ENCODE results near the gene TXN2. TPM values are rescaled to one million over a fixed set of nuclear protein-coding genes. Genes with fewer than 3 reads are reported as not detected.

The TXN2 gene
- total and polyA plus RNA-seq, 2 donors (not counting 1 experiment from before 2014, with no cell fraction given) = 39.6 to 54.6 TPM

- H3K27me3 ChIP-seq (replicated peaks in 1 of 4; ENCODE audit: control extremely low read depth in 1 of 4, control insufficient read depth in 3 of 4, insufficient read depth in 4 of 4, low read length in 3 of 4) = no peaks in the 10 kb centered on the region
- Mint-ChIP-seq H3K4me1 (peaks cover 14% of the 10 kb centered on the region), H3K4me3 (no peak overlapping the region), H3K27me3 (no peaks in the 10 kb centered on the region), H3K9me3 (ENCODE audit: insufficient read depth) (no peaks in the 10 kb centered on the region), H3K27ac (no peak overlapping the region)
- no peak for DNase-seq
- no peak overlapping the region for H3K4me3 ChIP-seq (ENCODE audit: control extremely low read depth in 1 of 5, extremely low read depth in 1 of 5, insufficient read depth in 1 of 5, low read depth in 2 of 5, low read length in 4 of 5)
- WGBS (ENCODE audit: insufficient coverage) = 87% methylated on average over 7 of the region's 14 CpGs
- POLR2A ChIA-PET = interaction anchor here (0.5 to 0.9 kb wide), 2 partner anchors 65 kb away, joined by 4 to 6 read pairs; no protein-coding TSS in a partner anchor
- no peak overlapping the region for H3K4me2 ChIP-seq (replicated peaks; ENCODE audit: low read depth, low read length, poor library complexity, severe bottlenecking)
- intact Hi-C loops (cut with micrococcal nuclease) = no loop called here
- H3K79me2 ChIP-seq (ENCODE audit: control insufficient read depth, insufficient read depth, low read length) = peaks cover 31% of the 10 kb centered on the region
- TF ChIP-seq EZH2 (IDR thresholded peaks at IDR 0.05; ENCODE audit: borderline replicate concordance, insufficient read depth, low read depth, low read length, poor library complexity, severe bottlenecking) (no peak), CTCF (IDR thresholded peaks at IDR 0.05) (no peak)
- no peaks in the 10 kb centered on the region for H3K9me3 ChIP-seq (ENCODE audit: control extremely low read depth in 1 of 3, control insufficient read depth in 2 of 3, insufficient read depth in 1 of 3, low read length in 2 of 3)
- no peak overlapping the region for H2AFZ ChIP-seq (ENCODE audit: insufficient read depth, low read depth, low read length, poor library complexity, severe bottlenecking)
- CTCF ChIA-PET = interaction anchor here (0.7 to 29.7 kb wide), 15 partner anchors 13 to 191 kb away, joined by 3 to 607 read pairs (median 6); partner anchors contain the start of gene MYH9
- H3K36me3 ChIP-seq (replicated peaks in 1 of 2; ENCODE audit: control extremely low read depth in 1 of 2, control insufficient read depth in 1 of 2, extremely low read depth in 1 of 2, insufficient read depth in 2 of 2, low read length in 1 of 2) = peaks cover 4 to 38% of the 10 kb centered on the region in 2 experiments
- ATAC-seq (ENCODE audit: low read depth) = no peak
- H4K20me1 ChIP-seq (ENCODE audit: control insufficient read depth, insufficient read depth, low read length, poor library complexity, severe bottlenecking) = no peaks in the 10 kb centered on the region
- no peak overlapping the region for H3K9ac ChIP-seq (ENCODE audit: low read length)
- no peak overlapping the region for H3K27ac ChIP-seq (ENCODE audit: low read length in 2 of 2)
- peaks cover 6 to 17% of the 10 kb centered on the region in 2 donors for H3K4me1 ChIP-seq (ENCODE audit: control insufficient read depth in 2 of 2, insufficient read depth in 2 of 2, low read length in 2 of 2)
These were observed 12.2 kb downstream of the TXN2 start for GRCh38 chr22:36469094-36469710.

GRCh38 chr22:36467946-36468345 is 13.5 kb downstream of the TXN2 start:
- Histone ChIP-seq H3K79me2 (ENCODE audit: control insufficient read depth, insufficient read depth, low read length) (peaks cover 31% of the 10 kb centered on the region), H3K9ac (ENCODE audit: low read length) (no peak overlapping the region), H2AFZ (ENCODE audit: insufficient read depth, low read depth, low read length, poor library complexity, severe bottlenecking) (no peak overlapping the region), H4K20me1 (ENCODE audit: control insufficient read depth, insufficient read depth, low read length, poor library complexity, severe bottlenecking) (no peaks in the 10 kb centered on the region), H3K4me3 (ENCODE audit: control extremely low read depth in 1 of 5, extremely low read depth in 1 of 5, insufficient read depth in 1 of 5, low read depth in 2 of 5, low read length in 4 of 5) (no peak overlapping the region), H3K4me2 (replicated peaks; ENCODE audit: low read depth, low read length, poor library complexity, severe bottlenecking) (no peak overlapping the region), H3K27me3 (replicated peaks in 1 of 4; ENCODE audit: control extremely low read depth in 1 of 4, control insufficient read depth in 3 of 4, insufficient read depth in 4 of 4, low read length in 3 of 4) (no peaks in the 10 kb centered on the region), H3K9me3 (ENCODE audit: control extremely low read depth in 1 of 3, control insufficient read depth in 2 of 3, insufficient read depth in 1 of 3, low read length in 2 of 3) (no peaks in the 10 kb centered on the region), H3K36me3 (replicated peaks in 1 of 2; ENCODE audit: control extremely low read depth in 1 of 2, control insufficient read depth in 1 of 2, extremely low read depth in 1 of 2, insufficient read depth in 2 of 2, low read length in 1 of 2) (peaks cover 4 to 30% of the 10 kb centered on the region in 2 experiments), H3K27ac (ENCODE audit: low read length in 2 of 2) (no peak overlapping the region), H3K4me1 (ENCODE audit: control insufficient read depth in 2 of 2, insufficient read depth in 2 of 2, low read length in 2 of 2) (peaks cover 6 to 17% of the 10 kb centered on the region in 2 donors)
- Mint-ChIP-seq H3K9me3 (ENCODE audit: insufficient read depth) (no peaks in the 10 kb centered on the region), H3K27ac (peak overlapping the region; percentile 6), H3K4me1 (peaks cover 14% of the 10 kb centered on the region), H3K27me3 (no peaks in the 10 kb centered on the region), H3K4me3 (no peak overlapping the region)
- ATAC-seq (ENCODE audit: low read depth) (no peak), DNase-seq (no peak)
- intact Hi-C loops (cut with micrococcal nuclease) = no loop called here
- POLR2A ChIA-PET = no interaction called here
- 14% methylated on average over 1 of the region's 7 CpGs for WGBS (ENCODE audit: insufficient coverage)
- TF ChIP-seq CTCF (IDR thresholded peaks at IDR 0.05) (no peak), EZH2 (IDR thresholded peaks at IDR 0.05; ENCODE audit: borderline replicate concordance, insufficient read depth, low read depth, low read length, poor library complexity, severe bottlenecking) (no peak)
- CTCF ChIA-PET = interaction anchor here (0.9 to 29.7 kb wide), 7 partner anchors 19 to 164 kb away, joined by 3 to 607 read pairs (median 6); no protein-coding TSS in a partner anchor

Measured in B cell (primary cell).